Heart left ventricle (tissue), 16 donors: Measurements from ENCODE around the gene LDHAL6B. TPM values are rescaled to one million over a fixed set of nuclear protein-coding genes. Genes with fewer than 3 reads are reported as not detected.

Source experiments
- ATAC-seq, 4 donors: fragments of 200-7000 bp; cut with Tn5 transposase; one replicate each; pipeline ENCODE4 v1.9.1; 2020 to 2022; ENCODE audit warnings: moderate library complexity in 4 of 4, mild to moderate bottlenecking in 3 of 4, moderate number of reproducible peaks in 1 of 4
- DNase-seq, 5 donors: peaks; one replicate each; pipeline ENCODE4 v3.0.0-alpha.2; 2020
- H3K27ac ChIP-seq, 12 donors: fragments of 200-600 bp; sonication (generic) in 4 of 12; one replicate each; pipeline versions ENCODE4 v1.5.0 to v1.8.0; 2016 to 2022; ENCODE audit warnings: mild to moderate bottlenecking in 2 of 12
- H3K27me3 ChIP-seq, 9 donors: fragments of 200-600 bp; sonication (generic) in 2 of 9; one replicate each; pipeline versions ENCODE4 v1.5.1 to v1.8.0; 2016 to 2022; ENCODE audit warnings: mild to moderate bottlenecking in 3 of 9
- H3K36me3 ChIP-seq, 9 donors: fragments of 200-600 bp; sonication (generic) in 2 of 9; one replicate each; pipeline versions ENCODE4 v1.5.0 to v1.8.0; 2018 to 2022; ENCODE audit warnings: mild to moderate bottlenecking in 2 of 9
- H3K4me1 ChIP-seq, 12 donors: fragments of 200-600 bp; sonication (generic) in 4 of 12; one replicate each; pipeline versions ENCODE4 v1.5.0 to v1.8.0; 2016 to 2022; ENCODE audit warnings: mild to moderate bottlenecking in 3 of 12
- H3K4me3 ChIP-seq, 12 donors: fragments of 200-600 bp; sonication (generic) in 4 of 12; one replicate each; pipeline versions ENCODE4 v1.5.0 to v1.8.0; 2017 to 2022; ENCODE audit warnings: mild to moderate bottlenecking in 9 of 12, moderate library complexity in 4 of 12
- H3K9me3 ChIP-seq, 12 donors: fragments of 200-600 bp; sonication (generic) in 4 of 12; one replicate each; pipeline versions ENCODE4 v1.5.0 to v1.8.0; 2016 to 2022; ENCODE audit warnings: mild to moderate bottlenecking in 1 of 12
- CTCF ChIP-seq, 12 donors: fragments of 200-600 bp; sonication (generic) in 4 of 12; IDR thresholded peaks; one replicate each; pipeline versions ENCODE4 v1.5.0 to v1.8.0; 2018 to 2022; ENCODE audit warnings: antibody characterized with exemption in 12 of 12, mild to moderate bottlenecking in 5 of 12
- POLR2A ChIP-seq, 2 donors: fragments of 450-650 bp; IDR thresholded peaks; one replicate each; pipeline ENCODE4 v1.6.1; 2017; ENCODE audit warnings: antibody characterized with exemption in 2 of 2, mild to moderate bottlenecking in 2 of 2, moderate library complexity in 2 of 2
- WGBS, 4 donors: extraction: QIAGEN DNeasy Blood & Tissue Kit in 2 of 4; methylation state at CpG; one replicate each; pipeline versions ENCODE4 v1.1.5 to v1.1.7; 2013 to 2018; 5-methylcytosine and 5-hydroxymethylcytosine counted together
- intact Hi-C, 10 donors: fragments of 100-400 bp; cut with DNase I; formaldehyde crosslinking; loops; one replicate each; pipeline versions ENCODE4 v1.11.1 to v1.14.2; 2022
- long read RNA-seq, 3 donors: library from polyadenylated mRNA; unstranded; transcript quantifications; one replicate each; pipeline ENCODE4 v2.0.0, GENCODE V29; 2020 to 2021
- polyA plus RNA-seq, 2 donors: library from polyadenylated mRNA; stranded (reverse); fragments of 200-250 nt; gene quantifications; one replicate each; pipeline ENCODE4 v1.2.3, GENCODE V29; 2013
- total RNA-seq, 9 donors: library from RNA; depleted of rRNA in 2 of 9; stranded (reverse); fragments of >200 nt in 2 of 9; fragmentation: NEBNext Ultra II Directional in 3 of 9; extraction: Animal tissue kit (Norgen Biotek cat#: 25700) in 3 of 9; gene quantifications; one replicate each; pipeline versions ENCODE4 v1.1.0 to v1.2.4, GENCODE V29; 2016 to 2023
- donor health status: ischemic (EF 13 %, LVEDD 7.1; RV severe dilation, severe dysfunction).
- donor health status: healthy with polysubstance abuse.
- donor health status: DM: no; HTN: yes; CAD: no.
- donor health status: DM: no; HTN: no; CAD: no.
- donor health status: ischemic (EF 25% LVEDD 6.9; RV normal size, moderate dysfunction).
- donor health status: ischemic (EF 25% LVEDD 5.7; RV mildly dilated, moderate dysfunction).
- donor health status: healthy.
- donor health status: DM: yes; HTN: yes; CAD: no.
- donor health status: ischemic (EF 35%, LVEDD 5.7; RV mildly dilated, moderate dysfunction).
- donor health status: nonischemic (EF 11% LVEDD 7.7; RV severe dilation, severe dysfunction).
- donor health status: DM: yes; HTN: yes; CAD: no.
- donor health status: PGD.
- donor health status: ischemic (EF 29% LVEDD 5.4; RV normal size, mild dysfunction).
- donor health status: nonischemic (EF 23%, LVEDD 6.1; RV moderate dilation, normal function).

Gene LDHAL6B
- total RNA-seq (not detected), polyA plus RNA-seq (not detected)
- long read RNA-seq, donor 1 = 0 reads
- long read RNA-seq, donor 2 = 0 reads
- long read RNA-seq, donor 3 = 0 reads

DNA sequence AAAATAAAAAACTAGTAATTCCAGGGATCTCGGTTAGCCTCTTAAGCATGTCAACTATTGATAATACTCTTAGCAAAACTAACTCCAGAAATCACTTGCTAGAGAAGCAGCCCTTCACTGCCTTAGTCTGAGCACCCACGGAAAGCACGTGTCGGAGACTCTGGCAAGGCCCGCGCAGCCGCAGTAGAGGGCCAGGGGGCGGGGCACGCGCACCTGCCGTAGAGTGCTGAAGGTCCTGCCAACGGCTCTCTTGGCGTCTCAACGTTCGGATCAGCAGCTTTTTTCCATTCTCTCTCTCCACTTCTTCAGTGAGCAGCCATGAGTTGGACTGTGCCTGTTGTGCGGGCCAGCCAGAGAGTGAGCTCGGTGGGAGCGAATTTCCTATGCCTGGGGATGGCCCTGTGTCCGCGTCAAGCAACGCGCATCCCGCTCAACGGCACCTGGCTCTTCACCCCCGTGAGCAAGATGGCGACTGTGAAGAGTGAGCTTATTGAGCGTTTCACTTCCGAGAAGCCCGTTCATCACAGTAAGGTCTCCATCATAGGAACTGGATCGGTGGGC lies at the start of gene LDHAL6B:
LDHAL6B (plus strand) TSS at position 221 of the 561 bp plus-strand sequence; CDS start at position 319, 98 bp downstream.
- Histone ChIP-seq H3K4me1 (no peaks in the 10 kb centered on the region), H3K27me3 (no peaks in the 10 kb centered on the region), H3K36me3 (peaks cover 0 to 96% (median 83%) of the 10 kb centered on the region in 9 donors), H3K9me3 (no peaks in the 10 kb centered on the region), H3K27ac (no peak within 1 kb of the TSS), H3K4me3 (no peak within 1 kb of the TSS)
- TF ChIP-seq CTCF (IDR thresholded peaks at IDR 0.05) = no peak
- TF ChIP-seq POLR2A (IDR thresholded peaks at IDR 0.05) = no peak
- DNase-seq (no peak), ATAC-seq (no peak)
- WGBS, 4 donors = 94 to 98% (median 95%) methylated on average over 30 of the region's 30 CpGs
- intact Hi-C loops = no loop called here

DNA sequence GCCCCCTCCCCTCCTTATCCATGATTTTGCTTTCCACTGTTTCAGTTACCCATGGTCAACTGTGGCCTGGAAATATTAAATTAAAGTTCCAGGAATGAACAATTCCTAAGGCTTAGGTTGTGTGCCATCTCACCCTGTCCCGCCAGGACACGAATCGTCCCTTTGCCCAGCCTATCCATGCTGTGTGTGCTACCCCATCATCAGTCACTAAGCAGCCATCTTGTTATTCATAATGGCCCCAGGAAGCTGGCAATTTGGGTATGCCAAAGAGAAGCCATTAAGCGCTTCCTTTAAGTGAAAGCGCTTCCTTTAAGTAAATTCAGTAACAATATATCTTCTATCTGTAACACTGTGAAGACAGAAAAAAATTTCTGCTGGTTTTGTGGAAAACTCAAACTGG lies 49.2 kb upstream of the LDHAL6B start:
- TF ChIP-seq CTCF (IDR thresholded peaks at IDR 0.05) (no peak), POLR2A (IDR thresholded peaks at IDR 0.05) (no peak)
- intact Hi-C loops = no loop called here
- 96 to 98% (median 98%) methylated on average over 5 of the region's 5 CpGs for WGBS, 4 donors

GRCh38 chr15:59157840-59158700 lies 48.6 kb upstream of the LDHAL6B start:
- no peaks in the 10 kb centered on the region for H3K4me1 ChIP-seq
- DNase-seq = no peak
- no peaks in the 10 kb centered on the region for H3K27me3 ChIP-seq
- H3K27ac ChIP-seq = no peak overlapping the region
- H3K4me3 ChIP-seq = no peak overlapping the region
- WGBS, 4 donors = 92 to 95% (median 94%) methylated on average over 9 of the region's 9 CpGs
- TF ChIP-seq POLR2A (IDR thresholded peaks at IDR 0.05) (no peak), CTCF (IDR thresholded peaks at IDR 0.05) (no peak)
- H3K9me3 ChIP-seq = no peaks in the 10 kb centered on the region
- no peak for ATAC-seq
- H3K36me3 ChIP-seq = peaks cover 2 to 99% (median 84%) of the 10 kb centered on the region in 9 donors
- intact Hi-C loops = no loop called here

More for the DNA sequence above, 49.2 kb upstream of the LDHAL6B start:
- H3K27ac ChIP-seq = no peak overlapping the region
- DNase-seq (no peak), ATAC-seq (no peak)
- H3K27me3 ChIP-seq = no peaks in the 10 kb centered on the region
- H3K4me1 ChIP-seq = no peaks in the 10 kb centered on the region
- no peaks in the 10 kb centered on the region for H3K9me3 ChIP-seq
- no peak overlapping the region for H3K4me3 ChIP-seq
- H3K36me3 ChIP-seq = peaks cover 2 to 99% (median 85%) of the 10 kb centered on the region in 9 donors

- TF ChIP-seq CTCF (IDR thresholded peaks at IDR 0.05) (no peak), POLR2A (IDR thresholded peaks at IDR 0.05) (no peak)
- Histone ChIP-seq H3K36me3 (peaks cover 0 to 95% (median 80%) of the 10 kb centered on the region in 9 donors), H3K9me3 (no peaks in the 10 kb centered on the region), H3K27me3 (no peaks in the 10 kb centered on the region), H3K4me1 (no peaks in the 10 kb centered on the region), H3K4me3 (no peak overlapping the region), H3K27ac (no peak overlapping the region)
- intact Hi-C loops = no loop called here
- WGBS, 4 donors = 88 to 94% (median 90%) methylated on average over 7 of the region's 7 CpGs
- DNase-seq (no peak), ATAC-seq (no peak)
These were observed 48.0 kb upstream of the LDHAL6B start for GRCh38 chr15:59158701-59159034.
